Nephron (organoid): ENCODE measurements around the gene TSPYL1.

Source experiments
- H3K27ac Mint-ChIP-seq, 3 experiments: 2 replicates each; pipeline ENCODE4 v1.8.0; 2020; ENCODE audit warnings: mixed read lengths in 3 of 3, mild to moderate bottlenecking in 2 of 3, moderate library complexity in 1 of 3
- H3K27me3 Mint-ChIP-seq: 2 replicates; pipeline ENCODE4 v1.8.0; 2021; ENCODE audit warnings: low read depth, mild to moderate bottlenecking, moderate library complexity, mixed read lengths
- H3K36me3 Mint-ChIP-seq: 2 replicates; pipeline ENCODE4 v1.8.0; 2020; ENCODE audit warnings: low read depth, mixed read lengths
- H3K4me1 Mint-ChIP-seq: 2 replicates; pipeline ENCODE4 v1.8.0; 2020; ENCODE audit warnings: mixed read lengths
- H3K4me3 Mint-ChIP-seq, 3 experiments: 2 replicates each; pipeline ENCODE4 v1.8.0; 2020; ENCODE audit warnings: mild to moderate bottlenecking in 3 of 3, mixed read lengths in 3 of 3, moderate library complexity in 2 of 3
- H3K9me3 Mint-ChIP-seq: 2 replicates; pipeline ENCODE4 v1.8.0; 2020; ENCODE audit warnings: mixed read lengths
- CTCF ChIP-seq, 3 experiments: fragments of 200-600 bp; sonication (generic); IDR thresholded peaks; one replicate each; pipeline ENCODE4 v1.5.0; 2021; ENCODE audit warnings: antibody characterized with exemption in 3 of 3; ENCODE audit not compliant: unreplicated experiment in 3 of 3

Gene TSPYL1

GRCh38 chr6:116282698-116283097, 3.0 kb upstream of the TSPYL1 start:
- Mint-ChIP-seq H3K9me3 (no peaks in the 10 kb centered on the region), H3K27ac (peak overlapping the region; percentile 36 to 99 (median 48)), H3K4me1 (peaks cover 36% of the 10 kb centered on the region), H3K4me3 (peak overlapping the region in 2 of 3 experiments; percentile 1 to 7), H3K36me3 (peaks cover 12% of the 10 kb centered on the region), H3K27me3 (no peaks in the 10 kb centered on the region)
- TF ChIP-seq CTCF (IDR thresholded peaks at IDR 0.05; ENCODE audit: unreplicated experiment in 3 of 3): no peak

- Mint-ChIP-seq H3K27me3 (no peaks in the 10 kb centered on the region), H3K4me1 (peaks cover 53% of the 10 kb centered on the region), H3K36me3 (peaks cover 28% of the 10 kb centered on the region), H3K27ac (peak overlapping the region; percentile 99 to 100 (median 100)), H3K4me3 (peak overlapping the region; percentile 96 to 100 (median 100)), H3K9me3 (no peaks in the 10 kb centered on the region)
- TF ChIP-seq CTCF (IDR thresholded peaks at IDR 0.05; ENCODE audit: unreplicated experiment in 3 of 3): no peak
These were observed 1.2 kb upstream of the TSPYL1 start for GRCh38 chr6:116280933-116281316.

- Mint-ChIP-seq H3K4me1 (peaks cover 55% of the 10 kb centered on the region), H3K27me3 (no peaks in the 10 kb centered on the region), H3K4me3 (peak overlapping the region; percentile 96 to 100 (median 100)), H3K36me3 (peaks cover 31% of the 10 kb centered on the region), H3K9me3 (no peaks in the 10 kb centered on the region), H3K27ac (peak overlapping the region; percentile 99 to 100 (median 100))
- no peak for TF ChIP-seq CTCF (IDR thresholded peaks at IDR 0.05; ENCODE audit: unreplicated experiment in 3 of 3)
These were observed 617 bp upstream of the TSPYL1 start for GRCh38 chr6:116280161-116280932.

- Mint-ChIP-seq H3K4me3 (peak overlapping the region; percentile 96 to 100 (median 100)), H3K4me1 (peaks cover 60% of the 10 kb centered on the region), H3K36me3 (peaks cover 39% of the 10 kb centered on the region), H3K27ac (peak overlapping the region; percentile 99 to 100 (median 100)), H3K27me3 (no peaks in the 10 kb centered on the region), H3K9me3 (no peaks in the 10 kb centered on the region)
- no peak for TF ChIP-seq CTCF (IDR thresholded peaks at IDR 0.05; ENCODE audit: unreplicated experiment in 3 of 3)
These were observed 887 bp downstream of the TSPYL1 start for GRCh38 chr6:116278854-116279231.

GRCh38 chr6:116278481-116278829, 1.3 kb downstream of the TSPYL1 start:
- Mint-ChIP-seq H3K4me1 (peaks cover 60% of the 10 kb centered on the region), H3K9me3 (no peaks in the 10 kb centered on the region), H3K27me3 (no peaks in the 10 kb centered on the region), H3K36me3 (peaks cover 41% of the 10 kb centered on the region), H3K4me3 (peak overlapping the region; percentile 96 to 100 (median 100)), H3K27ac (peak overlapping the region; percentile 99 to 100 (median 100))
- TF ChIP-seq CTCF (IDR thresholded peaks at IDR 0.05; ENCODE audit: unreplicated experiment in 3 of 3): no peak

GRCh38 chr6:116277124-116277523, 2.6 kb downstream of the TSPYL1 start:
- Mint-ChIP-seq H3K4me1 (peaks cover 56% of the 10 kb centered on the region), H3K27me3 (no peaks in the 10 kb centered on the region), H3K36me3 (peaks cover 49% of the 10 kb centered on the region), H3K27ac (peak overlapping the region; percentile 73 to 99 (median 93)), H3K4me3 (peak overlapping the region; percentile 96 to 100 (median 100)), H3K9me3 (no peaks in the 10 kb centered on the region)
- no peak for TF ChIP-seq CTCF (IDR thresholded peaks at IDR 0.05; ENCODE audit: unreplicated experiment in 3 of 3)
